HFFc6 (cell line): ENCODE data around the gene SCO2. TPM values are rescaled to one million over a fixed set of nuclear protein-coding genes. Genes with fewer than 3 reads are reported as not detected.

Source experiments
- DNase-seq: peaks from one replicate; pipeline ENCODE4 v3.0.0-alpha.2; 2018
- H3K27ac Mint-ChIP-seq: 2 replicates; pipeline ENCODE4 v1.8.0; 2020; ENCODE audit warnings: mild to moderate bottlenecking, mixed read lengths
- H3K27me3 Mint-ChIP-seq: 2 replicates; pipeline ENCODE4 v1.8.0; 2021; ENCODE audit warnings: mild to moderate bottlenecking, moderate library complexity, mixed read lengths; ENCODE audit not compliant: insufficient read depth
- H3K36me3 Mint-ChIP-seq: 2 replicates; pipeline ENCODE4 v1.8.0; 2021; ENCODE audit warnings: low read depth, mixed read lengths
- H3K4me1 Mint-ChIP-seq: 2 replicates; pipeline ENCODE4 v1.8.0; 2020; ENCODE audit warnings: low read depth, mixed read lengths
- H3K4me3 Mint-ChIP-seq: 2 replicates; pipeline ENCODE4 v1.8.0; 2020; ENCODE audit warnings: mild to moderate bottlenecking, moderate library complexity, mixed read lengths
- H3K9me3 Mint-ChIP-seq: 2 replicates; pipeline ENCODE4 v1.8.0; 2020; ENCODE audit warnings: mild to moderate bottlenecking, mixed read lengths
- total RNA-seq, 6 experiments: library from RNA; stranded (reverse); fragmentation: NEBNext Ultra II Directional; extraction: Animal tissue kit (Norgen Biotek cat#: 25700); gene quantifications; 2 replicates in 1 of 6; 3 replicates in 5 of 6; pipeline ENCODE4 v1.2.3, GENCODE V29; 2021
- TF ChIP-seq, protein P1 (sequence below): fragments of 200-600 bp; sonication (generic); IDR thresholded peaks from 2 replicates; pipeline ENCODE4 v1.5.0; 2021; ENCODE audit warnings: antibody characterized with exemption, mild to moderate bottlenecking

SCO2 gene
- total RNA-seq, 6 experiments from 2014 or later: 2.7 to 11.1 (median 9.7) TPM

DNA sequence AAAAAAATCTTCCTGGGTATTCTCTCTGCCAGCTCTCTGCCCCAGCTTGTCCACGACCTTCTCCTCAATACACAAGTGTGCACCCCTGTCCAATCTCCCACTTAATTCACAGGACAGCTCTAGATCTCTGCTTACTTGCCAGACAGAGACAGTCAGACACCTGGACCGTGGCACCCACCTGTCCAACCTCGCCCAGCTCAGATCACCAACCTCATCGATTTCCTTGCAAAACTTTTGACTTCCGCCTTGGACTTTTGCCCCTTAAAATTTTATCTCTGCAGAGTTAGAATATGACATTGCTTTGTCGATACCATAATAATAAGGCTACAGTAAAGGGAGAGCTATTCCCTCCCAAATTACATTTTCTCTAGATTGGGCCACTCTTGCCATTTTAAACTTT is 28.3 kb downstream of the SCO2 start:
- H3K9me3 Mint-ChIP-seq: no peaks in the 10 kb centered on the region
- no peak for DNase-seq
- TF ChIP-seq, protein P1, sequence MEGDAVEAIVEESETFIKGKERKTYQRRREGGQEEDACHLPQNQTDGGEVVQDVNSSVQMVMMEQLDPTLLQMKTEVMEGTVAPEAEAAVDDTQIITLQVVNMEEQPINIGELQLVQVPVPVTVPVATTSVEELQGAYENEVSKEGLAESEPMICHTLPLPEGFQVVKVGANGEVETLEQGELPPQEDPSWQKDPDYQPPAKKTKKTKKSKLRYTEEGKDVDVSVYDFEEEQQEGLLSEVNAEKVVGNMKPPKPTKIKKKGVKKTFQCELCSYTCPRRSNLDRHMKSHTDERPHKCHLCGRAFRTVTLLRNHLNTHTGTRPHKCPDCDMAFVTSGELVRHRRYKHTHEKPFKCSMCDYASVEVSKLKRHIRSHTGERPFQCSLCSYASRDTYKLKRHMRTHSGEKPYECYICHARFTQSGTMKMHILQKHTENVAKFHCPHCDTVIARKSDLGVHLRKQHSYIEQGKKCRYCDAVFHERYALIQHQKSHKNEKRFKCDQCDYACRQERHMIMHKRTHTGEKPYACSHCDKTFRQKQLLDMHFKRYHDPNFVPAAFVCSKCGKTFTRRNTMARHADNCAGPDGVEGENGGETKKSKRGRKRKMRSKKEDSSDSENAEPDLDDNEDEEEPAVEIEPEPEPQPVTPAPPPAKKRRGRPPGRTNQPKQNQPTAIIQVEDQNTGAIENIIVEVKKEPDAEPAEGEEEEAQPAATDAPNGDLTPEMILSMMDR: no peak
- no peak overlapping the region for H3K27ac Mint-ChIP-seq
- no peak overlapping the region for H3K4me3 Mint-ChIP-seq
- peaks cover 6% of the 10 kb centered on the region; the same call in 1 of the 2 replicates for H3K4me1 Mint-ChIP-seq
- peaks cover 8% of the 10 kb centered on the region for H3K27me3 Mint-ChIP-seq
- no peaks in the 10 kb centered on the region for H3K36me3 Mint-ChIP-seq

DNA sequence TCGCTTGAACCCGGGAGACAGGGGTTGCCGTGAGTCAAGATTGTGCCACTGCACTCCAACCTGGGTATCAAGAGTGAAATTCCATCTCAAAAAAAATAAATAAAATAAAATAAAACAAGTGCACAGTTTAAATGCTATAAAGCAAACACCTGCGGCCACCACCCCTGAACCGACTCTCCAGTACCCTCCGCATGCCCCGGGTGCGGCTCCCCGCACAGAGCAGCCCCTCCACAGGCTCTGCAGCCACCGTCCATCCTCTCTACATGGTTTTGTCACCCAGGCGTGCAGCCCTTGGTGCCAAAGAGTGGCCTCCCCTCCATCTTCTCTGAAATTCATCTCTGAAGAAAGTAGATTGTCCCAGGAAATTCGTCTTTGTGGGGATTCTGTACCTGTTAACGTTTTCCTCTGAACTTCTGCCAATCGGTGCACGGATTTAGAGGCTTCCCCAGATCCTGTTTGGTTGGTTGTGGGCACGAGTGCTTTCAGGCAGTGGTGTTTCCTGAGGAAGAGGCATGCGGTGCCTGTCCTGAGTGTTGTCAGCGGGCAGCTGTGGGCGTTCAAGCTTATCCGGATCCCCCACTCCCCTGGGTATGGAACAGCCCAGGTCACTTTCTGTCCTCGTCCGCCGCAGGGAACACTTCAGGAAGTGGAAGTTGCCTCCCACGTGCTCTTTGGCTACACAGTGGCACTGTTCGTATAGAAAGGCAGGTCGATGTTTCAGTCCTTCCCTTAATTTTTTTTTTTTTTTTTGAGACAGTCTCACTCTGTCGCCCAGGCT is 34.7 kb downstream of the SCO2 start:
- TF ChIP-seq, protein P1: no peak
- Mint-ChIP-seq H3K27me3 (peaks cover 6% of the 10 kb centered on the region), H3K27ac (no peak overlapping the region), H3K4me1 (peaks cover 13% of the 10 kb centered on the region), H3K9me3 (no peaks in the 10 kb centered on the region), H3K4me3 (no peak overlapping the region), H3K36me3 (no peaks in the 10 kb centered on the region)
- DNase-seq: no peak

DNA sequence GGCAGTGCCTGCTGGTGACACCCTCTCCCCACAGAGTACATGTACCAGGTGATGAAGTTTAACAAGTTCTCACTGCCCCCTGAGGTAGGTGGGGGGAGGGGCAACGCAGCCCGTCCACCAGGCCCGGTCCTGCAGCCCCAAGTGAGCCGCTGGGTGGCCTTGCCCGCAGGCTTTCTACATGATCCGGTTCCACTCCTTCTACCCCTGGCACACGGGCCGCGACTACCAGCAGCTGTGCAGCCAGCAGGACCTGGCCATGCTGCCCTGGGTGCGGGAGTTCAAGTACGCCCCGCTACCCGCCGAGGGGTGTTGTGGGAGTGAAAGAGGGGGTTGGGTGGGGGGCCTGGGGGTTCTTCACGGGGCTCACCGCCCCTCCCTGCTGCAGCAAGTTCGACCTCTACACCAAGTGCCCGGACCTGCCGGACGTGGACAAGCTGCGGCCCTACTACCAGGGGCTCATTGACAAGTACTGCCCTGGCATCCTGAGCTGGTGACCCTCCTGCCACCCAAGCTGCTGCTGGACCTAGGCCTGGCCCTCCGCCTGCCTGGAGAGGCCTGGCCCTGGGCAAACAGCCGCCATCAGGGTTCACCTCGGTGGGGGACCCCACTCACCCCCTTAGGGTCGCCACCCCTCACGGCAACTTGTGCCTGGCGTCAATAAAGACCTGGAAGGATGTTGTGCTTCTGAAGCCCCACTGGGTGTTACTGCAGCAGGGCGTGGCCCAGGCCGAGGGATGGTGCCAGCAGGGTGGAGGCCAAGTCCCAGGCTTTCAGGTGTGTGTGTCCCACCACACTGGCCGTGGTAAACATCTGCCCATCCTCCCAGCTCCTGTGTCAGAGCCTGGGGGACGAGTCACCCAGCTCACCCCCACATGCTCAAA is 35.8 kb downstream of the SCO2 start:
- no peaks in the 10 kb centered on the region for H3K9me3 Mint-ChIP-seq
- DNase-seq: no peak
- TF ChIP-seq, protein P1: no peak
- no peak overlapping the region for H3K4me3 Mint-ChIP-seq
- H3K36me3 Mint-ChIP-seq: no peaks in the 10 kb centered on the region
- peaks cover 13% of the 10 kb centered on the region for H3K4me1 Mint-ChIP-seq
- peaks cover 3% of the 10 kb centered on the region for H3K27me3 Mint-ChIP-seq
- H3K27ac Mint-ChIP-seq: no peak overlapping the region

- no peak for DNase-seq
- Mint-ChIP-seq H3K9me3 (no peaks in the 10 kb centered on the region), H3K27me3 (peaks cover 3% of the 10 kb centered on the region), H3K27ac (no peak overlapping the region), H3K36me3 (no peaks in the 10 kb centered on the region), H3K4me3 (no peak overlapping the region), H3K4me1 (peaks cover 13% of the 10 kb centered on the region)
- TF ChIP-seq, protein P1: no peak
Observed at GRCh38 chr22:50488886-50489285, 36.5 kb downstream of the SCO2 start.

GRCh38 chr22:50488006-50488677 is 37.3 kb downstream of the SCO2 start:
- Mint-ChIP-seq H3K4me1 (peaks cover 13% of the 10 kb centered on the region), H3K4me3 (no peak overlapping the region), H3K27ac (no peak overlapping the region), H3K27me3 (peaks cover 2% of the 10 kb centered on the region), H3K36me3 (no peaks in the 10 kb centered on the region), H3K9me3 (no peaks in the 10 kb centered on the region)
- no peak for DNase-seq
- TF ChIP-seq, protein P1: no peak
